ENCODE data around the gene PCED1B. TPM values are rescaled to one million over a fixed set of nuclear protein-coding genes. Genes with fewer than 3 reads are reported as not detected.

PCED1B gene
- total RNA-seq, 1 experiment from 2014 or later: 0.24 TPM

DNA sequence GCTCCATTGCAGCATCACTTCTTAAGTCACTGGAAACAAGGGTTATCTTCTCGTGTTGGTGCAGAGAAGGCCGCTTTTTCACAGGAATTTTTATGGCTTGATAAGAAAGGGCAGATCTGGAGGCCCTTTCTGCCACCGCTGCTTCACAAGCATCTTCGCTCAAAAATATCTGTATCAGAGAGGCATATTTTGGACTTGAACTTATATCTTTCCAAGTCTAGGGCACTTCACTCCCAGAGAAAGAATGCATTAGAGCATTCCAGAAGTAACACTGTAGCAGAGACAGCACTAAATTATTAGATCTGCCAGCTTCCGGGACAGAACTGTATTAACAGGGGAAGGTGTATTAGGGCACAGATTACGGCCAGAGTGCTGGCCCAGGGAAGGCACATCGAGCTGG is 152.0 kb downstream of the PCED1B start:
- no peak for DNase-seq (ENCODE audit: low read depth)

- no peak for DNase-seq (ENCODE audit: low read depth)
These were observed 155.2 kb downstream of the PCED1B start for GRCh38 chr12:47234576-47235141.

DNA sequence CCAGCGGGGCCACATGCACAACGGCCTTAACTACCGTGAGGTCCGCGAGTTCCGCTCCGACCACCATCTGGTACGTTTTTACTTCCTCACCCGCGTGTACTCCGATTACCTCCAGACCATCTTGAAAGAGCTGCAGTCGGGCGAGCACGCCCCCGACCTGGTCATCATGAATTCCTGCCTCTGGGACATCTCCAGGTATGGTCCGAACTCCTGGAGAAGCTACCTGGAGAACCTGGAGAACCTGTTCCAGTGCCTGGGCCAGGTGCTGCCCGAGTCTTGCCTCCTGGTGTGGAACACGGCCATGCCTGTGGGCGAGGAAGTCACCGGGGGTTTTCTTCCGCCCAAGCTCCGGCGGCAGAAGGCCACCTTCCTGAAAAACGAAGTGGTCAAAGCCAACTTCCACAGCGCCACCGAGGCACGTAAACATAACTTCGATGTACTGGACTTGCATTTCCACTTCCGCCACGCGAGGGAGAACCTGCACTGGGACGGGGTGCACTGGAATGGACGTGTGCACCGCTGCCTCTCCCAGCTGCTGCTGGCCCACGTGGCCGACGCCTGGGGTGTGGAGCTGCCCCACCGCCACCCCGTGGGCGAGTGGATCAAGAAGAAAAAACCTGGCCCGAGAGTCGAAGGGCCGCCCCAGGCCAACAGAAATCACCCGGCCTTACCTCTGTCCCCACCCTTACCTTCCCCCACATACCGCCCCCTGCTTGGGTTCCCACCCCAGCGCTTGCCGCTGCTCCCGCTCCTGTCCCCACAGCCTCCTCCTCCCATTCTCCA is 156.0 kb downstream of the PCED1B start:
- DNase-seq (ENCODE audit: low read depth): no peak

GRCh38 chr12:47236109-47236714 is 156.8 kb downstream of the PCED1B start:
- DNase-seq (ENCODE audit: low read depth): peak; percentile 93

DNA sequence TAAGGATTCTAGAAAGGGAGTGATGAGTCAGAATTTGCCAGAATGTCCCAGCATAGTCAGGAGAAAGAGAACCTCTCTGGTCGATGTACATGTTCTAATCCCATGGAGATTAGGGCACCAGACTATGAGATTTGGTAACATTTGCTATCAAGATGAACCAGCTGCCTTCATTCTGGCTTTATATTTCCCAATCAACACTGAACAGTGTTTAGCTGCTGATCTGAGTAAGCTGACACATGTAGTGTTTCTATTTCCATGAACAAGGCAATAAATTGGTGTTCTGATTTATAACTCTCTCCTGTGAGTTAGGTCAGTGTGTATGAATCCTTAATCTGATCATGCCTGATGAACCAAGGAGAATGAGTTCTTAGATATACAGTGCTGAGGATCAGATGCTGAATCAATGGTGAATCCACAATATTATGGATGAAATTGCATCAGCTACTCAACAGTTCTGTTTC is 158.4 kb downstream of the PCED1B start:
- DNase-seq (ENCODE audit: low read depth): no peak

GRCh38 chr12:47238669-47239114 is 159.3 kb downstream of the PCED1B start:
- no peak for DNase-seq (ENCODE audit: low read depth)

DNA sequence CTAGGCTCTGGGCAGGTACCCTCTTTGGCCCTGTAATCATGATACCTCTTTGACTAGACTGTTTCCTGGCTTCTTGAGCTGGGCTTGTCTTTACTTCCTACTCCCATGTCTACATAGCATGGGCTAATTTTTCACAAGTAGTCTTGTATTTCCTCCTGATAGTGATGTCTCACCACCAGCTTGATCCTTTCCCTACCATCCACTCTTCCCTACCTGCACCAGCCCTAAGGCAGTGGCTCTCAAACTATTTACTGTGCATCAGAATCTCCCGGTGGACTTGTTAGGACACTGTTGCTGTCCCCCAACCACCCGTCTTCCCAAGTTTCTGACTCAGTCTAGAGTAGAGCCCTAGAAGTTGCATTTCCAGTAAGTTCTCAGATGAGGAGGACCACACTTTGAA is 163.0 kb downstream of the PCED1B start:
- DNase-seq (ENCODE audit: low read depth): no peak

GRCh38 chr12:47244835-47245234 is 165.4 kb downstream of the PCED1B start:
- no peak for DNase-seq (ENCODE audit: low read depth)

- no peak for DNase-seq (ENCODE audit: low read depth)
These were observed 166.2 kb downstream of the PCED1B start for GRCh38 chr12:47245623-47246022.

DNA sequence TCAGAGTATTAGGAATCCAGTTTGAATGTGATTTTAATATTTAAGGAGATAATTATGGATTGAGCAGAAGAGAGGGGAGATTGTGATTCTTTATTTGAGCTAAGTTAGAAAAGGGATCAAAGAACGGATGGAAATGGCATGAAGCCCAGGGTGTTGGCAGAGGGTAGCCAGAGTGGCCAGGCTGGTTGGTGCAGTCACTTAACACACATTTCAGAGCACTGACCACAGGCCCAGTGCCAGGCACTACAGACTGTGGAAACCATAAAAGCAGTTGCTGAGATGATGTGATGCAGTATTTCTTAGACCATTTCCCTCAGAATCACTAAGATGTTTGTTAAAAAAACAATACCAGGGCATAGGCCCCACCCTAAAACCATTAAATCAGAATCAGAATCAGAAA is 168.0 kb downstream of the PCED1B start:
- DNase-seq (ENCODE audit: low read depth): no peak

GRCh38 chr12:47249082-47249481 is 169.7 kb downstream of the PCED1B start:
- no peak for DNase-seq (ENCODE audit: low read depth)

DNA sequence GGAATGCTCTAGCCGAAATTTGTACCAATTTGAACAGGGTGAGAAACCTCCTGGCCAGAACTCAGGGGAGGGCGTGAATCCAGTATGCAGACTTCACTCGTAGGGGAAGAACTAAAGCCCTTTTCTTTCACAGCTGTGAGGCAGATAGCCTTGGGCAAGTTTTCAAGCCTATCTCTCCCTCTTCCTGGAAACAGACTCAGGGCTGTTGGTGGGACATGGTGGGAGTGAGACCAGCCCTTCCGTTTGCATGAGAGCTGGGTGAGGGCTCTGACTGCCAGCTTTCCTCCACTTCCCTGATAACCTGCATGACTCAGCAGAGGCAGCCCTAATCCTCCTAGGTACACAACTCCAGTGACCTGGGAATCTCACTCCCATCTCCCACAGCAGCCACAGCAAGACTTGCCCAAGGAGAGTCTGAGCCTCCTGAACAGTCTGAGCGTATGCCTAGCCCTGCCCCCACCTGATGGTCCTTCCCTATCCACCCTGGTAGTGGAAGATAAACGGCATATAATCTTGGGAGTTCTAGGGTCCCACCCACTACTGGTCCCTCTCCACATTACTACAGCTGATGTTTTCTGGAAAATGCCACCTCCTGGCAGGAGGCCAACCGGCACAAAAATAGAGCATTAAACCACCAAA is 170.4 kb downstream of the PCED1B start:
- no peak for DNase-seq (ENCODE audit: low read depth)

DNA sequence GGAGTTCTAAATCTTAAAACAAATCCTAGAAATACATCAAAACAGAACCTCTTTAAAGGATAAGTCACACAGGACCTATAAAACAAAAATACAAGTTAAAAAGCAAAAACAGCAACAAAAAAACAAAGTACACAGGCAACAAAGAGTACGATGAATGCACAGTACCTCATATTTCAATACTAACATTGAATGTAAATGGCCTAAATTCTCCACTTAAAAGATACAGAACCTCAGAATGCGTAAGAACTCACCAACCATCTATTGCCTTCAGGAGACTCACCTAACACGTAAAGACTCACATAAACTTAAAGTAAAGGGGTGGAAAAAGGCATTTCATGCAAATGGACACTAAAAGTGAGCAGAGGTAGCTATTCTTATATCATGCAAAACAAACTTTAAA is 172.5 kb downstream of the PCED1B start:
- no peak for DNase-seq (ENCODE audit: low read depth)

- DNase-seq (ENCODE audit: low read depth): no peak
These were observed 185.5 kb downstream of the PCED1B start for GRCh38 chr12:47264951-47265350.

- DNase-seq (ENCODE audit: low read depth): no peak
These were observed 186.0 kb downstream of the PCED1B start for GRCh38 chr12:47265391-47265790.

DNA sequence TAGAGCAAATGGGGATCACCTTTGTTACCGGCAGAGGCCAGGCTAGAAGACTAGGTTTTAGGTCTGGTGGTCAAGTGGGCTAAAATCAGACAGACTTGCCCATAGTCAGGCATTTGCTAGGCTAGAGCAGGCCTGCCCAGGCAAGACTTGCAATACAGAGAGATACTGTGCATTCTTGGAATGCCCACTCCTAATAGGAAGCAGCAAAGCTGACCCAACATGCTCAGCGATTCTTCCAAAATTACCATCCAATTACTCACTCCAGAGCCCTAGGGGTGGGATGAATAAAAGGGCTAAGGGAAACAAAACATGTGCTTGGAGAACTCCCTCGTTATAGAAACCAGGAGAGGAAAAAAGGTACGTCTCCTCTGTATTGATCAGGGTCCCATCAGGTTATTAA is 188.2 kb downstream of the PCED1B start:
- DNase-seq (ENCODE audit: low read depth): no peak

DNA sequence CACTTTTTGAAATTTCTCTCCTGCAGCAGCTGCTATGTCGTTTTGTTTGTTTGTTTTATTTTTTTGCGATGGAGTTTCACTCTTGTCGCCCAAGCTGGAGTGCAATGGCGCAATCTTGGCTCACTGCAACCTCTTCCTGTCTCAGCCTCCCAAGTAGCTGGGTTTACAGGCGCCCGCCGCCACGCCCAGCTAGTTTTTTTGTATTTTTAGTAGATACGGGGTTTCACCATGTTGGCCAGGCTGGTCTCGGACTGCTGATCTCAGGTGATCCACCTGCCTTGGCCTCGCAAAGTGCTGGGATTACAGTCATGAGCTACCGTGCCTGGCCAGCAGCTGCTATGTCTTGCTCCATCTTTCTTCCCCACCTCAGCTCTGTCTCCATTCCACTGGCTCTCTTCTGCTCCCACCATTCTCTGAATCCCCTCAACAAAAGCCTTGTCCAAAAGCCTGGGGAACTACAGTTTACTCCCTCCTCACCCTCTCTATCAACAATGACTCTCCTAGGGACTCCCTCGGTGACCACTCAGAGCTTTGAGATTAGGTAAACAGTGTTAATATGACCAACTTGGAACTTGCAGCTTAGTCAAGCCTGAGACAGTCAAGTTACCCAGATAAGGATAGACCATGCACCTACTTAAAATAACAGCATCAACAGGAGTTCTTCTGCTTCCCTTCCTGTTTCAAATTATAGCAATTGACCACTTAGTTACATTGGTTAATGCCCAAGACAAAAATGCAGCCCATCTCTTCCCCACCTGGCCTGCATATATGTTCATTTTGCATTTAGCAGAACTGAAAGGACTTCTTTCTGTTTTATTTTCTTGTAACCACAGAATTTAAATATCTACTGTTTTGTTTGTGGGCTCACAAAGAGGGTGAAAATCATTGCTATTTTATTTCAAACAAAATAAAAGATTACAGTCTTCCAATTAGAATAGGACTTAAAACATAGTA is 189.4 kb downstream of the PCED1B start:
- DNase-seq (ENCODE audit: low read depth): no peak

GRCh38 chr12:47269916-47270315 is 190.5 kb downstream of the PCED1B start:
- DNase-seq (ENCODE audit: low read depth): no peak

DNA sequence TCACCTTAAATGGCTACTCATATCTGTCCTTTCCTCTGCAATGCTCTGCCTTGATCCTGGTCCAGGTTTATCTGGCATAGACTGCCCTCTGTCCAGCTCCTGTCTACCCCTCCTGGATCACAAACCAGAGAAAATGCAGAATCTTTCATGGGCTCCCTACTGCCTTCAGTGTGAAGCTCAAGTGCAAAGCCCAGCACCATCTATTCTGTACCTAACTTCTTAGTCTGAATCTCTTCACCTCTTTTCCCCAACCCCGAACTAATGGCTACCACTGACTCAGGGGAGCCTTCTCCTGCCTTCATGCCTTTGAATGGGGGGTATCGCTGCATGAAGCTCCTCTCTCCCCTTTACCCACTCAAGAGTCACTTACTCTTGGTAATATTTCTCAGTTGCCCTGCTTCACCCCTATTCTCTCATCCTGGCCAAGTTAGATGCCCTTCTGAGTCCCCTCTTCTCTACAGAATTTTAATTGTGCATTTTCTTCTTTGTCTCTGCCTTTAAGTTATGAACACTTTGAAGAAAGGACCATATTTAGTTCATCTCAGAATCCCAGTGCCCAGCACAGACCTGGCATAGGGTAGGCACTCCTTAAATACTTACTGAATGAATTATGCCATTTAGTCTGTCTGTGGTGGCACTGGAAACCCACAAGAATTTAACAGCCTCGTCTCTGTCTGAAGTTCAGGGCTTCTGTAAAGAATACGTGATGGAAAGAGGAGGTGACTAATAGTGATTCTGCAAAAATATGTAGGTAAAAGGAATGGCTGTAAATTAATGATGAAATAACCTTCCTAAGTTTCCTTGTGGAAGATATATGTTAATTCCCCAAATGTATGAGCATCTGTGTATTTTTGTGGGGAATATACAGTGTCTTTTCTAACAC is 191.6 kb downstream of the PCED1B start:
- DNase-seq (ENCODE audit: low read depth): peak; percentile 97

- no peak for DNase-seq (ENCODE audit: low read depth)
These were observed 192.4 kb downstream of the PCED1B start for GRCh38 chr12:47271800-47272239.

Measured in HT1080 (cell line).